Measurements from ENCODE around the gene LRRC45. TPM values are rescaled to one million over a fixed set of nuclear protein-coding genes. Genes with fewer than 3 reads are reported as not detected.
A peak's percentile ranks its signal among the peaks of the same experiment; 100 is the strongest.

Gene LRRC45
- total and polyA plus RNA-seq, 9 of the 15 experiments (the other 6 are each of a cell fraction or from before 2014, with no cell fraction given): 3.5 to 21.5 (median 11.2) TPM; not detected in 2

DNA sequence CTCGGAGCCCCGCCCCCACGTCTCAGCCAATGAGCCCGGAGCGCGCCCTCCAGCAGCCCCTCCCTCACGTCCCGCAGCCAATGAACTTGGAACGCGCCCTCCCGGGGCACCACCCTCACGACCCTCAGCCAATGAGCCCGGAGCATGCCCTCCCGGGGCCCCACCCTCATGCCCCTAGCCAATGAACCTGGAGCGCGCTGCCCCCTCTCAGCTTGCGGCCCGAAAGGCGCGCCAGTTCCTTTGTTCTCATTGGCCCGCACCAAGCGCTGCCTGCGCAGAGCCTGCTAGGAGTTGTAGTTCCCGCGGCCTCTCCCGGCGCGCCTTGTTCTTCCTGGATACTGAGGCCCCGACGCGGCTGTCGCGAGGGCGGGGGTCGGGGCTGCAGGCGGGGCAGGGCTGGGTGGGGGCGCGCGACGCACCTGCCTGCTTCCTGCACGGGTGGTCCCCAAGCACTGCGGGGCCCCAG lies at the start of gene LRRC45 (continued):
- TF ChIP-seq, protein P1, sequence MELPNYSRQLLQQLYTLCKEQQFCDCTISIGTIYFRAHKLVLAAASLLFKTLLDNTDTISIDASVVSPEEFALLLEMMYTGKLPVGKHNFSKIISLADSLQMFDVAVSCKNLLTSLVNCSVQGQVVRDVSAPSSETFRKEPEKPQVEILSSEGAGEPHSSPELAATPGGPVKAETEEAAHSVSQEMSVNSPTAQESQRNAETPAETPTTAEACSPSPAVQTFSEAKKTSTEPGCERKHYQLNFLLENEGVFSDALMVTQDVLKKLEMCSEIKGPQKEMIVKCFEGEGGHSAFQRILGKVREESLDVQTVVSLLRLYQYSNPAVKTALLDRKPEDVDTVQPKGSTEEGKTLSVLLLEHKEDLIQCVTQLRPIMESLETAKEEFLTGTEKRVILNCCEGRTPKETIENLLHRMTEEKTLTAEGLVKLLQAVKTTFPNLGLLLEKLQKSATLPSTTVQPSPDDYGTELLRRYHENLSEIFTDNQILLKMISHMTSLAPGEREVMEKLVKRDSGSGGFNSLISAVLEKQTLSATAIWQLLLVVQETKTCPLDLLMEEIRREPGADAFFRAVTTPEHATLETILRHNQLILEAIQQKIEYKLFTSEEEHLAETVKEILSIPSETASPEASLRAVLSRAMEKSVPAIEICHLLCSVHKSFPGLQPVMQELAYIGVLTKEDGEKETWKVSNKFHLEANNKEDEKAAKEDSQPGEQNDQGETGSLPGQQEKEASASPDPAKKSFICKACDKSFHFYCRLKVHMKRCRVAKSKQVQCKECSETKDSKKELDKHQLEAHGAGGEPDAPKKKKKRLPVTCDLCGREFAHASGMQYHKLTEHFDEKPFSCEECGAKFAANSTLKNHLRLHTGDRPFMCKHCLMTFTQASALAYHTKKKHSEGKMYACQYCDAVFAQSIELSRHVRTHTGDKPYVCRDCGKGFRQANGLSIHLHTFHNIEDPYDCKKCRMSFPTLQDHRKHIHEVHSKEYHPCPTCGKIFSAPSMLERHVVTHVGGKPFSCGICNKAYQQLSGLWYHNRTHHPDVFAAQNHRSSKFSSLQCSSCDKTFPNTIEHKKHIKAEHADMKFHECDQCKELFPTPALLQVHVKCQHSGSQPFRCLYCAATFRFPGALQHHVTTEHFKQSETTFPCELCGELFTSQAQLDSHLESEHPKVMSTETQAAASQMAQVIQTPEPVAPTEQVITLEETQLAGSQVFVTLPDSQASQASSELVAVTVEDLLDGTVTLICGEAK (IDR thresholded peaks at IDR 0.05): no peak
- TF ChIP-seq, protein P1 (CRISPR knock-in tag; IDR thresholded peaks at IDR 0.05): no peak
- no peak for TF ChIP-seq FOXM1 (IDR thresholded peaks at IDR 0.05; ENCODE audit: low read depth)
- no peak for TF ChIP-seq FOXM1 (CRISPR knock-in tag; IDR thresholded peaks at IDR 0.05; ENCODE audit: low read depth)
- TF ChIP-seq CTBP1 (IDR thresholded peaks at IDR 0.05; ENCODE audit: borderline replicate concordance): peak; percentile 100
- no peak for TF ChIP-seq ZNF253 (CRISPR knock-in tag; conservative IDR thresholded peaks at IDR 0.05)
- TF ChIP-seq, protein P2, sequence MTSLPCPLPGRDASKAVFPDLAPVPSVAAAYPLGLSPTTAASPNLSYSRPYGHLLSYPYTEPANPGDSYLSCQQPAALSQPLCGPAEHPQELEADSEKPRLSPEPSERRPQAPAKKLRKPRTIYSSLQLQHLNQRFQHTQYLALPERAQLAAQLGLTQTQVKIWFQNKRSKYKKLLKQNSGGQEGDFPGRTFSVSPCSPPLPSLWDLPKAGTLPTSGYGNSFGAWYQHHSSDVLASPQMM (CRISPR knock-in tag; IDR thresholded peaks at IDR 0.05): no peak
- no peak for TF ChIP-seq SIRT6 (IDR thresholded peaks at IDR 0.05; ENCODE audit: low read depth, low read length)
- no peak for TF ChIP-seq ZKSCAN8 (CRISPR knock-in tag; IDR thresholded peaks at IDR 0.05)
- no peak for TF ChIP-seq ZNF431 (CRISPR knock-in tag; IDR thresholded peaks at IDR 0.05)
- TF ChIP-seq, protein P3, sequence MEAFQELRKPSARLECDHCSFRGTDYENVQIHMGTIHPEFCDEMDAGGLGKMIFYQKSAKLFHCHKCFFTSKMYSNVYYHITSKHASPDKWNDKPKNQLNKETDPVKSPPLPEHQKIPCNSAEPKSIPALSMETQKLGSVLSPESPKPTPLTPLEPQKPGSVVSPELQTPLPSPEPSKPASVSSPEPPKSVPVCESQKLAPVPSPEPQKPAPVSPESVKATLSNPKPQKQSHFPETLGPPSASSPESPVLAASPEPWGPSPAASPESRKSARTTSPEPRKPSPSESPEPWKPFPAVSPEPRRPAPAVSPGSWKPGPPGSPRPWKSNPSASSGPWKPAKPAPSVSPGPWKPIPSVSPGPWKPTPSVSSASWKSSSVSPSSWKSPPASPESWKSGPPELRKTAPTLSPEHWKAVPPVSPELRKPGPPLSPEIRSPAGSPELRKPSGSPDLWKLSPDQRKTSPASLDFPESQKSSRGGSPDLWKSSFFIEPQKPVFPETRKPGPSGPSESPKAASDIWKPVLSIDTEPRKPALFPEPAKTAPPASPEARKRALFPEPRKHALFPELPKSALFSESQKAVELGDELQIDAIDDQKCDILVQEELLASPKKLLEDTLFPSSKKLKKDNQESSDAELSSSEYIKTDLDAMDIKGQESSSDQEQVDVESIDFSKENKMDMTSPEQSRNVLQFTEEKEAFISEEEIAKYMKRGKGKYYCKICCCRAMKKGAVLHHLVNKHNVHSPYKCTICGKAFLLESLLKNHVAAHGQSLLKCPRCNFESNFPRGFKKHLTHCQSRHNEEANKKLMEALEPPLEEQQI (IDR thresholded peaks at IDR 0.05): no peak
- TF ChIP-seq MBD2 (IDR thresholded peaks at IDR 0.05; ENCODE audit: borderline replicate concordance, low read depth): peak; percentile 99
- no peak for TF ChIP-seq PRMT5 (CRISPR knock-in tag; IDR thresholded peaks at IDR 0.05)
- no peak for TF ChIP-seq NCOR1 (IDR thresholded peaks at IDR 0.05)
- TF ChIP-seq NFXL1 (CRISPR knock-in tag; IDR thresholded peaks at IDR 0.05): no peak
